ENCODE data around the gene TAF5L. TPM values are rescaled to one million over a fixed set of nuclear protein-coding genes. Genes with fewer than 3 reads are reported as not detected.

Gene TAF5L
- total and polyA plus RNA-seq, 10 of the 15 experiments (the other 5 are each of a cell fraction or from before 2014, with no cell fraction given): 1.1 to 26.2 (median 19.1) TPM

DNA sequence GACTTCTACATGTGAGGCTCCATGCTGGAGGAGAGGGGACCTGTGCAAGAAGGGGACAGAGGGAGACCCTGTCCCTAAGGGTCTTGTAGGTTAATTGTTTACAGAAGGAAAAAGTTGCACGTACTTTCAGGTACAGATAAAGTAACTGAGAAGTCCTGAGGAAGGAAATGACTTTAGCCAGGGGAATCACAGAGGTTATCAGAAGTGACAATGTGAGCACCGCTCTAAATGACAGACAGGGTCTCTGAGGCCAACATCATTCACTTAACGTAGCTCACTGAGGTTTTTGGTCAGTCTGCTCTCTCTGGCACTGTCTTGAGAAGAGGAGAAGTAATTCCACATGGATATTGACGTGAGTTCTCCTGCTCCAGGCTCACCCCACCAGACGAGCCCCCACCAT lies 12.0 kb downstream of the TAF5L start:
- Histone ChIP-seq H3K9me3 (replicated peaks; ENCODE audit: control insufficient read depth, insufficient read depth, low read length) (no peaks in the 10 kb centered on the region), H3K27me3 (replicated peaks in 1 of 2; ENCODE audit: control insufficient read depth in 2 of 2, insufficient read depth in 2 of 2, low read length in 1 of 2) (no peaks in the 10 kb centered on the region), H3K4me1 (ENCODE audit: control insufficient read depth, insufficient read depth, low read length) (peaks cover 1% of the 10 kb centered on the region; the same call in 1 of the 2 replicates), H3K4me3 (no peak overlapping the region), H3K36me3 (ENCODE audit: control insufficient read depth in 2 of 2, insufficient read depth in 2 of 2, low read length in 1 of 2) (peaks cover 12 to 25% of the 10 kb centered on the region in 2 experiments), H3K27ac (ENCODE audit: control insufficient read depth, insufficient read depth) (no peak overlapping the region), H2AFZ (ENCODE audit: control insufficient read depth, low read depth, low read length) (no peak overlapping the region), H4K20me1 (ENCODE audit: control insufficient read depth, insufficient read depth) (0 out of 2 replicates have a peak, but pooled peaks cover 2% of the 10 kb centered on the region), H3K4me2 (ENCODE audit: control insufficient read depth, insufficient read depth) (no peak overlapping the region), H3K9ac (ENCODE audit: control insufficient read depth, insufficient read depth, low read length) (no peak overlapping the region), H3K79me2 (ENCODE audit: control insufficient read depth, insufficient read depth, low read length) (peaks cover 27% of the 10 kb centered on the region)
- no TSS peak for BruUV-seq (replicated peaks)
- ChIA-PET SMC1A (ENCODE audit: uncharacterized antibody, unreplicated experiment) (no interaction called here), POLR2A (no interaction called here), CTCF (no interaction called here), RAD21 (ENCODE audit: unreplicated experiment) (no interaction called here)
- no peak for TF ChIP-seq GABPA (IDR thresholded peaks at IDR 0.05; ENCODE audit: low read depth)
- TF ChIP-seq, protein P1, sequence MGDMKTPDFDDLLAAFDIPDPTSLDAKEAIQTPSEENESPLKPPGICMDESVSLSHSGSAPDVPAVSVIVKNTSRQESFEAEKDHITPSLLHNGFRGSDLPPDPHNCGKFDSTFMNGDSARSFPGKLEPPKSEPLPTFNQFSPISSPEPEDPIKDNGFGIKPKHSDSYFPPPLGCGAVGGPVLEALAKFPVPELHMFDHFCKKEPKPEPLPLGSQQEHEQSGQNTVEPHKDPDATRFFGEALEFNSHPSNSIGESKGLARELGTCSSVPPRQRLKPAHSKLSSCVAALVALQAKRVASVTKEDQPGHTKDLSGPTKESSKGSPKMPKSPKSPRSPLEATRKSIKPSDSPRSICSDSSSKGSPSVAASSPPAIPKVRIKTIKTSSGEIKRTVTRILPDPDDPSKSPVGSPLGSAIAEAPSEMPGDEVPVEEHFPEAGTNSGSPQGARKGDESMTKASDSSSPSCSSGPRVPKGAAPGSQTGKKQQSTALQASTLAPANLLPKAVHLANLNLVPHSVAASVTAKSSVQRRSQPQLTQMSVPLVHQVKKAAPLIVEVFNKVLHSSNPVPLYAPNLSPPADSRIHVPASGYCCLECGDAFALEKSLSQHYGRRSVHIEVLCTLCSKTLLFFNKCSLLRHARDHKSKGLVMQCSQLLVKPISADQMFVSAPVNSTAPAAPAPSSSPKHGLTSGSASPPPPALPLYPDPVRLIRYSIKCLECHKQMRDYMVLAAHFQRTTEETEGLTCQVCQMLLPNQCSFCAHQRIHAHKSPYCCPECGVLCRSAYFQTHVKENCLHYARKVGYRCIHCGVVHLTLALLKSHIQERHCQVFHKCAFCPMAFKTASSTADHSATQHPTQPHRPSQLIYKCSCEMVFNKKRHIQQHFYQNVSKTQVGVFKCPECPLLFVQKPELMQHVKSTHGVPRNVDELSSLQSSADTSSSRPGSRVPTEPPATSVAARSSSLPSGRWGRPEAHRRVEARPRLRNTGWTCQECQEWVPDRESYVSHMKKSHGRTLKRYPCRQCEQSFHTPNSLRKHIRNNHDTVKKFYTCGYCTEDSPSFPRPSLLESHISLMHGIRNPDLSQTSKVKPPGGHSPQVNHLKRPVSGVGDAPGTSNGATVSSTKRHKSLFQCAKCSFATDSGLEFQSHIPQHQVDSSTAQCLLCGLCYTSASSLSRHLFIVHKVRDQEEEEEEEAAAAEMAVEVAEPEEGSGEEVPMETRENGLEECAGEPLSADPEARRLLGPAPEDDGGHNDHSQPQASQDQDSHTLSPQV (IDR thresholded peaks at IDR 0.05): no peak
- no peak for TF ChIP-seq NR2C1 (IDR thresholded peaks at IDR 0.05)
- no peak for TF ChIP-seq JUNB (IDR thresholded peaks at IDR 0.05)
- TF ChIP-seq NFYB (IDR thresholded peaks at IDR 0.05; ENCODE audit: insufficient read depth, low read depth, low read length): no peak
- TF ChIP-seq ZNF274 (IDR thresholded peaks at IDR 0.05; ENCODE audit: insufficient read depth, insufficient read length): no peak
- TF ChIP-seq SMAD5 (IDR thresholded peaks at IDR 0.05; ENCODE audit: low read depth): no peak
- ATAC-seq (no peak; the same call in 2 of the 3 replicates), FAIRE-seq (no peak), DNase-seq (ENCODE audit: low read depth, low spot score) (no peak)
- WGBS (ENCODE audit: insufficient coverage, insufficient replicate concordance, low lambda C conversion rate, missing lambda C conversion rate): 78% methylated on average over 5 of the region's 5 CpGs
- intact Hi-C loops (cut with micrococcal nuclease; ENCODE audit: unreplicated experiment) (no loop called here), in situ Hi-C loops (cut with MboI) (no loop called here)

Measured in GM12878 (cell line).